Left hindlimb (tissue), 1 donor: ENCODE data around the gene KAT7.

Experiments
- DNase-seq: peaks from one replicate; pipeline ENCODE4 v3.0.0-alpha.2; 2018

The KAT7 gene

DNA sequence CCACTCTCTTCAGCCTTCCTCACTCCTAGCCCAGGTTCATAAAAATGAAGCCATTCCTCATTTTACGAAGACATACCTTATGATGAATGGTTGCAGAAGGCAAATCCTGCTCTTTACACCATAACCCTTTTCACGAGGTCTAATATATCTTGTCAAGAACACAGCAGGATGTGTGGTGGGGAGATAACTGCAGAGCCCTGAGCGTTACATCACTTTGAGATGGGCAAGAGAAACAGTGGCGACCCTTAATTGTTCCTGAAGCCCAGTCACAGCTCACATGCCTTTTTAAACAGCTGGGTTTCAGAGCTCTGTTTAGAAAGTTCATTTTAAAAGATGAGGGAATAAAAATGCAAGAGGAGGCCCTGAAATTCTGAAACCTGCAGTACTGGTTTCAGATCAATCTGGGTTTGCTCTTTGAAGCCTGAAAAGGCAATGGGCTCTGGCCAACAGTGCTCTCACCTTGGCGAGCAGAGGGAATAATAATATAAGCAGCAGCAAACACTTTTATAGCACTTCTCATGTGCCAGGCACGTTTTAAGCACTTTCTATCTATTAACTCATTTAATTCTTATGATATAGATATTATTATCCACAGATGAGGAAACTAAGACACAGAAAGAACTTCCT is 27.4 kb upstream of the KAT7 start:
- DNase-seq = no peak

DNA sequence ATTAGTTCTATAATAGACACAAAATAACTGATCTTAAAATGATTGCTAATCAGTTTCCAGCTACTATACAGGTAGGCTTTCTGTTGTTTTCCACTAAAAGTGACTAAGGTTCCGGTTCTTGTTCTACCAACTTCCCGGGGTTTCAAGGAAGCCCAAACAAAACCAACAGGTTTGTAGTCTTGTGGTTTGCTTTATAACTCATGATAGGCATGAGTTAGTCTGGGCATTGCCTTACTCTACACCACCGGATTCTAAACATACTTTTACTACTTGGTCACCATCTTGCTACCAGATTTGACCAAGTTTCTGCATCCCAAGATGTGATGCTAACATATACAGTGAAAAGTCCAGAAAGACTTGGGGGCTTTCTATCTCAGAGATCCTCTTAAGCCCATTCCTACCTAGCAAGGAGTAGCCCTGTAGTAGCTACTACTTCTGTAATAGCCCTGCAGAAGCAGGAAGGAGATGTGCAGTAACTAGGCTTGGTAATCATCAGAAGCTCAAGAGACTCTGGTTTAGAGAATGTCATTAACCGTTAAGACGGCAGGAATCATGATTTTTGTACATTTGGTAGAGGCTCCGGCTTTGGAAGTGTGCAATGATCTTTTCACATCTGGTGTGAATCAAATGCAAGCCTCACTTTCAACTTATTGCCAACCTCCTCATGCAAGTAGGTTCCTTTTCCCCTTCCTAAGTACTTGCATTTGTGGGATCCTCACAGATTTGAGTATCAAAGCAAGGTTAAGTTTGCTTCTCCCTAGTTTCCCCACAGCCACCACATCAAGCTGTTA is 26.1 kb upstream of the KAT7 start:
- no peak for DNase-seq

DNA sequence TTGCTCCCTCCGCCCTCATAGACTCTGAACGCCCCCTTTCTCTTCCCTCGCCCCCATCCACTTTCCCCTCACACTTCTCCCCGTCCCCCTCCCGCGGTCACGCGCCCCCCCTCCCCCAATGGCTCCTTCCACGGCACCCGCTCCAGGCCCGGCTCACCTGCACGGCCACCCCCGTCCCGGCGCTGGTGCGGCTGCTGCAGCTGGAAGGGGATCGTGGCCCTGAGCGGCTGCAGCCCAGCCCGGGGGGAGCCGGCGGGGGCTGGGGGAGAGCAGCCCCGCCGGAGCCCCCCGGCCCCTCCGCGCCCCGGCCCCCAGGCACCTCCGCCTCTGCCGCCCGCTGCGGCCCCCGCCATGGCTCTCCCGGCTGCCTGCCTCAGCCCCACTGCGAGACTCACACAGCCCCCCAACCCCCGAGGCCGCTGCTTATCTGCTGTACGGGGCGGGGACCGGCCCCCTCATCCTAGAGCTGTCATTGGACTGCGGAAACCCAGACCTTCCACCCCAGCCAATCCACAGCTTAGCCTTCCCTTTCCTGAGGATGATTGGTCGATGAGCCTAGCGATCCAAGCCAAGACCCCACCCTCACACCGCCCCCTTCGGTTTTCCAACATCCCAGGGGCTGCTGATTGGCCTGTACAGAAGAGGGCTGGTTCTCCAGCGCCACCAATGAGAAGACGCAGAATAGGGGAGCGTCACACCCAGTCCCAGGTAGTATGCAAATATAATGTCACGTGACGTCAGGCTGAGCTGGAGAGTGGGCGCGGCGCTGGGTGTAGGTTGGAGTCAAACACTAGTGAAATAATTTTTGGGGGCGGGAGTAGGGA is 24.5 kb upstream of the KAT7 start, which contains the start of gene FAM117A:
Gene FAM117A (minus strand): TSS at position 397 of the 824 bp plus-strand sequence. CDS start 44 bp downstream, at position 353.
- peak; percentile 98 for DNase-seq

DNA sequence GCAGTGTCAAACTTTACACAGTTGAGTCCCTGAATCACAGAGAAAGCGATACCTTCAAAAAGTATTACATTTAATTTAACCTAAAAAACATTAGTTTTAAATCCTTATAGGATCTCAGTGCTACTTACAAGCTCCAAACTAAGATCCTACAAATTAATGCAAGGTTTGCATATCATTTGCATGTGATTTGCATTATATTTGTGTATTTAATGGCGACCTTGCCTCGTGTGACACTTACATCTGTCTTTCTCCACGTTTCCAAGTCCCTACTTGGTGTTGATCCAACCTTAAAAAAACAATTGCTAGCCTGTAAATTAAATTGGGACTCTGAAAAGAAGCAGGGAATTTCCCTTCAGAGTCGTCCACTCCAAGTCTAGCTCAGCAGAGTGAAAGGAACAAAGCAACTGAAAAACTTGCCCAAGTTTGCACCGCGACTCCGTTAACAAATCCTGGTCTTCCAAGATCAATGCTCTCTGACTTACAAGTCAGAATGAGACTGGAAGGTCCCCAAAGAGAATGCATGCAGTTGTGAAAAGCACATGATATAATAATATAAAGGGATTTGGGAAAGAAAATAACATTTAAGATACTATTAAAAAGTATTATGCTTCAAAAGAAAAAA is 23.8 kb upstream of the KAT7 start:
- no peak for DNase-seq

DNA sequence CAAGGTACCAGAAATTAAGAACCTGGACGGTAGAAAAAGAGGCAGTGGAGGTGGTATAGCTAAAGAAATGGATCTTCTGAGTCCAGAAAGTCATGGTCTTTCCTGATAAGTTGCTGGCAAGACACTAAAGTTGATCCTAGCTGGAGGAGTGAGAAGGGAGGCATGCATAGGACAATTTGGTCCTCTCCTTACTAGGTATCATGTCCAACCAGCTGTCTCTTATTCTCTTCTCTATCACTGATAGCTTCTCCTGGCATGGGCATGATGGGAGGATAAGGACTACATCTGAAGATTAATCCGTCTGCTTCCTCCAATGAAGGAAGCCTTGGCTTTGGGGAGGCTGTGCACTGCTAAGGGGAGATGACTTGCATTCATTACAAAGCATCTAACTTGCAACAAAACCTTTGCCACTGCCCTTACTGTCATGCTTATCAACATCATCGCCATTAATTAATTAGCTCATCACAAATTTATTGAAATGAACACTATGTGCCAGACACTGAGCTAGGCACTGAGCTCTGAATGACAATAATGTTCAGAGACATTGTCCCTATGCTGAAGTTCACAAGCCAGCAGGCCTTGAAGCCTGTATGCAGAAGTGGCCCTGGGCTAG is 21.5 kb upstream of the KAT7 start:
- no peak for DNase-seq

DNA sequence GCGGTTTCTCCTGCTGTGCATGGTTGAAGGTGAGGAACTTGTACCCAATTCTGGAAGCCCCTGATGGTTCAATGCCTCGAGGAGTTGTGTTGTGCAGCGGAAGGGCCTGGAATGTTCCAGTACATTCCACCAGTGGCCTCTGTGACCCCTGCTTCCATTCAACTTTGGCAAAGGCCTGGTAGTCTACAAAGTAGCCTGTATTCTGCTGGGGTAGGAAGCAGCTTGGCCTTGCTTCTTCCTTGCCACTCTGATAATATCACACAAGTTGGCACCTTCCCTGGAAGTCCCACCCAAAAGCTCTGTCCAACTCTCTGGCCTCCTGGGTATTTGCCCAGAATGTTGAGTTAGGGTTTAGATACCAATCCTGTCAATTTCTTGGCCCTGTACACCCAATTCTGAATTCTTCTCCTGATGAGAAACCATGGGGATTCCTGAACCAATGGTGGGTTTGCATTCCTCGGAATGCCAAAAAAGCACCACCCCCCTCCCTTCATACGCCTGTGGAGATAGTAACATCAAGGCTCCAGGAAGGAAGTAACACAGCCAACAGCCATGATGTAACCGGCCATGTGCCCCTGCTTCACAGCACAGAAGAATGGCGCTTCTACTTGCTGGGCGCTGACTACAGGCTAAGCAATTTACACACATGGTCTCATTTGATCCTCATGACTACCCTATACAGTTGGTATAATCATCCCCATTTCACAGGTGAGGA is 12.8 kb upstream of the KAT7 start:
- DNase-seq = no peak

DNA sequence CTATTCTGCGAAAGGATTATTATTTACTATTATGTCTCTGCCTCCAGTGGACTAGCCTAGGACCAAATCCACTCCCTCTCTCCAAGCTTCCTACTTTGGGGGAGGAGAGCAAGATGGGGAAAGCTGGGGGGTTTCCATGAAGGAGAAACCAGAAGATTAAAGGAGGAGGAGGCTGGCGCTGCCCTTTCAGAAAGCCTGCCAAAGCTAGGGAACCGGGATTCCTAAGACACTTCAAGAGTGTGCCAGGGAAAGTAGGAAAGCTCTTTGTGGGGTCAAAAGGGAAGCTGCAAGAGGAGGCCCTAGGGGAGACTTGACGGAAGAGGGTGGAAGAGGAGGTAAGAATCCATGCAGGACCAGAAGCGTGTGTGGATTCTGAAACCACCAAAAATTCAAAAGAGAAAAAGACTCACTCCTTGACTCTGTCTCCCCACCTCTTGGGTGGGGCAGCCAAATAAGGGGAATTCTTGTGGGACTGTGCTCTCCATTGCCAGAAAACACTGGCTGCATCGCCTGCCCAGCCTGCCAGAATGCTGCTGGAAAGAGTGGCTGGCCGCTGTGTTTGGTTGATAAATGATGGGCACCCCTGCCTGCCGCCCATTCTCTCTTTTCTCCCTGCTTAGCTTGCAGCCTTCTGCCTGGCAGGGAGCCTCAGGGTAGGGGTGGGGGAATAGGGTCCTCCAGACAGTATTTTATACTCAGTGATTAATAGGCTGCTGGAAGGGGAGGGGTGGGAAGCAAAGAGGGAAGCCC is 11.8 kb upstream of the KAT7 start:
- DNase-seq = peak; percentile 39

DNA sequence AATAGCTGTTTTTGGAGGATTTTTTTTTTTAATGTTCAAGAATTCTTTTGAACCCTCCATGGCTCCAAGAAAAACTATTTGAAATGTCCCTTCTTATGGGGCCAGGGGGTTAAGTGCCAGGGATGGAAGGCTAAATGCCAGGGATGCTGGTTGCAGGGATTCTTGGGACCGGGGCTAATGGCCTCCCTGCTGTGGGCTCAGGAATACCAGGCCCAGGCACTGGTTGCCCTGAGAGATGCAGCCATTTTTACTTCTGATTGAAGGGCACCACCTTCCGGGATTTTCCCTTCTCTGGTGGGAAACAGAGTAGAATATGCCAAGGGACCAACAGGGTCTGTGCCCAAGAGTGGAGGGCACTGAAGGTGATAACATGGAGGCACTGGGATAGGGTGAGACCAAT is 10.9 kb upstream of the KAT7 start:
- no peak for DNase-seq

DNA sequence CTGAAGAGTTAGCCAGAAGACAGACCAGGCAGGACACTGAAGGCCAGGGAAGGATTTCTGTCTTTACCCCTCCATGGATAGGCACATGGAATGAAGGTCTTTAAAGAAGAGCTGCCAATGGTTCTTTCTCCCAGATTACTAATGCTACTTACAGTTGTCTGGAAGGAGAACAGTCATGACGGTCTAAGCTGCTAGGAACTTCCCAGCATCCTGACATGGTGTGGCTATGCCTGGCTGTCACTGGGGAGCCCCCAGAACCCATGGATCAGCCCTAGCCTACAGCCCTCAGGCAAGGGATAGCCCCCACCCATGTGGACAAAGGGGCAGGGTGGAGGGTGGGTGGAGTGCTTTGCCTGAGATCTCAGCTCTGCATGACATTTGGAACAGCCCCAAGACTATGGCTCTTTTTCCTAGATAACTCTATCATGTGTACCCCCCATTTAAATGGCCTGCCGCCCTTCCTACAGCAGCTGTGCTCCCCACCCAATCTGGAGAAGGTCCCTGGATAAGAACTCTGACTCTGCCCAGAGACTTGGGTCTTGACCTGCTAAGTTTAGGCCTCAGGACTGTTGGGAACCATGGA is 9.2 kb upstream of the KAT7 start:
- no peak for DNase-seq

DNA sequence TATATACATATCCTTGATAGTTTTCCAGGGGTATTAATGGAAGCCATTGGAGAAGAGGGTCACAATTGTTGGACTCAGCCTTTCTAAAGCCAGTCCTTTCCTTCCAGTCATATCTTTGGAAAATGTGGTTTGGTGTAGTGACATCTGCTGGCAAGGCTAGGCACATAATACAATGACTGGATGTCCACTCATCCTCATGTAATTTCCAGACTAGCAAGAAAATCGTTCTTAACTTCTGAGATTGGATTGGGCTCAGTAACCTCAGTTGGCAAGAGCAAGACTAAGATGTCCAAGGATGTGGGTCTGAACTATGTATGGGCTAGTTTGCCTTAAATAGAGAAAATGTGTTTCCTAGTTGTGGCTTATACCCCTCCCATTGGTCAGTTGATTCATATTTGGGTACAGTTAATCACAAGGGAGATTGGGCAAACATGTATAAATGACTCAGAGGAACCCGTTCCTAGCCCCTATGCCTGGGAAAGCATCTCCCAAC is 8.7 kb upstream of the KAT7 start:
- DNase-seq = peak; percentile 44

DNA sequence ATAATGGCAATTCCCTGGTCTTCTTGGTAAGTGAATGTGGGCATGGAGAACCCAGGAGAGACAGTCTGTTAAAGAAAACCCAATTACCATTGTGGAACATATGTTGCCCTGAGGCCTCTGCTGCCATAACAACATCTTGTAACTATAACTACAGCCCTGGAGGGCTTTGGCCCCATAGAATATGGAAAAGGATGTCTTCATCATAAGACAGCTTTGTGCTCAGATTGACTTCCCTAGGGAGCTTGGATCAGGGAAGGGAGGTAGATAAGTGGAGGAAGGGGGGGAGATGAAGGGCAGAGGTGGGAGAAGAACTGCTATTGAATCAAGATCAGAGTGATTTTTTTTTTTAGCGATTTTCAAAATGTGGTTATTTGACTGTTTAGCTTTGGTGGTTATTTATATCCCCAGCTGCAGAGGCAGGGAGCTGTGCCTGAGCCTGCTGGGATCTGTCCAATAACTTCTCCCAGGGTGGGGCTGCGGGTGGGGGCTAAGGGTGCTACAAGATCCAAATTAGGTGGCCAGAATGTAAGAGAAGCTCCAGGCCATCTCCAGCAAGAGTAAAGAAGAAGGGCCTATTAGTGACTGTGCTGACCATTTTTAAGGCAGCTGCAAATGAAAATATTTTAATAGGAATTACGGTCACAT is 5.3 kb upstream of the KAT7 start:
- no peak for DNase-seq

DNA sequence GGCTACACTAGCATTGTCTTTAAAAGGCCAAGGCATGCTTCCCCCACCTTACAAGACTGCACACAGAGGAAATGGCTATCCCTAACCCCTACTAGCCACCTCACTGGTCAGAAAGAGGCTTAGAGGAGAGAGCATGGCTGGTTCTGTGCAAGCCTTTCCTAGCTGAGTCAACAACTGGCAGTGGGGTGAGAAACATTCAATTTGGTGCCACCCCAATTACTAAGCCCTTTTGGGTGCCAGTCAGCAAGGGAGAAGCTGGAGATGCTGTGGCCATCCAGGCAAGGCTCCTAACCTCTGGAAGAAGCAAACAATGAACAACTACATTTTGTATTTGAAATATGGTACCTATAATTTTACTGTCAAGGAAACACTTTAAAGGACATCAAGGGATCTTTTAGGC is 4.7 kb upstream of the KAT7 start:
- DNase-seq = no peak

DNA sequence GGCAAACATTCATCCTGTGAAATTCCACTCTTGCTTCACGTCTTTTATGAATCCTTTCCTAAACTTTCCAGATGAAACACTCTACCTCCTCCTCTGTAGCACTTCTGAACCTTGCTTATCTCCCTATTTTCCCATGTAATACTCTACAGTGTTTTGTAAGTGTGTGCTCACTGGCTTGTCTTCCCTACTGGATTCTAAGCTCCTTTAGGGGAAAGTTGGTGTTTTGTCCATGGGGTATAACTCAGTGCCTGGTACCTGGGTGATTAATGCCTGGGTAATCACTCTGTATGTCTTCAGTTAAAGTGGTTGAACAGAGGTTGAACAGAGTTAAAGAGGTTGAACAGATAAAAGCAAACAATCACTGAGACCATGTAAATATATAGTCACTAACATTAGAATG is 3.8 kb upstream of the KAT7 start:
- no peak for DNase-seq

DNA sequence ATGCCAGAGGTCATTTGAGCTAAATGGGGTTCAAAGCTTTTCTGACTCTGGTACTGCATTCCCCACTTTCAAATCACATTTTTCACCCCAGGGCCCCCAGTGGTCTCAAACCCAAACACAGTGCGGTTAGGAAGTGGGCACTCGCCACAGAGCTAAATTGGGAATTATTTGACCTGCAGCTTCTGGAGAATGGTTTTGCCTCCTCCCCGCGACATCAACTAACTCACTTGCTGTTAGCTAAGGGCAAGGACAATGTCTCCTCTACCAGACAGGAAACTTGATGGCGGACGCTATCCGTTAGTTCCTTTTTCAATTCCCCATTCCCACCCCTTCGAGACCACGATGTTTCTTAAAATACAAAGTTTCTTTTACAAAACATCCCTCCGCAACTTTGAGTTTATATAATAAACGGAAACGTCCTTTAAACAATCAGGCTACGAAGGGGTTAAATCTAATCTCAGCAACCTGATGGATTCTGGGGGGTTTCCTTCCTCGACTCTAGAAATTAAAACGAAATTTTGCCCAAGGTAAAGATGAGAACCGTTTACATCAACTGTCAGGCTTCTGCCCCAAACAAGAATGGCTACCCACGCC is 500 bp upstream of the KAT7 start:
- DNase-seq = peak; percentile 40

DNA sequence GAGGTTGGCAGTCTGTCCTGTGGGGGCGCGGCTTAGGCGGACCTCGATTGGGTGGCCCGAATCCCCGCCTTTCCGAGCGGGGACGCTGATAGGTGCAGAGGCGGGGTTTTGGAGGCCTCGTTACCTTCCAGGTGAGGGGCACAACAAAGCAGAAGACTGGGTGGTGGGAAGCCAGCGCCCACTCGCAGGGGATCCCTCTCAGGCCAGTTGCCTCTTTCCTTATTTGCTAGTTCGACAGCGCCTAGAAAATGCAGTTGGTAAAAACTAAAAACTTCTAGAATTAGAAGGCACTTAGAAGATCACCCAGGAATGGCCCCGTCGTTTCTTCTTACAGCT is 730 bp downstream of the KAT7 start:
- DNase-seq = no peak

DNA sequence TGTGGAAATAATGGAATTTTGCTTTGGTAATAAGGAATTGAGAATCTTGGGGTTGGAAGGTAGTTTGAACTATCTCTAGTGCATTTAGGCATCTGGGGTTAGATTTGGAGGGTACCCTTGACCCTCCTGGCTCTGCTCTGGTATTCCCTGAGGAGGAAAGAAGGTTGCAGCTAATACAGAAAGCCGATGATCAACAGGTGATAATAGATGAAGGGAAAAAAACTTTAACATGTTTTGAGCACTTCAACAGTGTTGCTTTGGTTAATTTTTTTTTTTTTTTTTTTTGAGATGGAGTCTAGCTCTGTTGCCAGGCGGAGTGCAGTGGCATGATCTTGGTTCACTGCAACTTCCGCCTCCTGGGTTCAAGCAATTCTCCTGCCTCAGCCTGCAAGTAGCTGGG is 4.8 kb downstream of the KAT7 start:
- no peak for DNase-seq

DNA sequence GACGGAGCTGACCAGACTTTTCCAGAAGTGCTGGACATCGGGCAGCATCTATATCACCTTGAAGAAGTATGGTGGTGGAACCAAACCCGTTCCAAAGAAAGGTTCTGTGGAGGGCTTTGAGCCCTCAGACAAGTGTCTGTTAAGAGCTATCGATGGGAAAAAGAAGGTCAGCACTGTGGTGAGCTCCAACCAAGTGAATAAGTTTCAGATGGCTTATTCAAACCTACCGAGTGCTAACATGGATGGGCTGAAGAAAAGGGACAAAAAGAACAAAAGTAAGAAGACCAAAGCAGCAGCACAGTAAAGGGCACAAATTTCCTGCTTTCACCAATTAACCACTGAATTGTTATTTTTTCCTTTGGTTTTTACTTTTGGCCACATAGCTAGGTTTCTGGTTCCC is 6.9 kb downstream of the KAT7 start:
- DNase-seq = no peak

DNA sequence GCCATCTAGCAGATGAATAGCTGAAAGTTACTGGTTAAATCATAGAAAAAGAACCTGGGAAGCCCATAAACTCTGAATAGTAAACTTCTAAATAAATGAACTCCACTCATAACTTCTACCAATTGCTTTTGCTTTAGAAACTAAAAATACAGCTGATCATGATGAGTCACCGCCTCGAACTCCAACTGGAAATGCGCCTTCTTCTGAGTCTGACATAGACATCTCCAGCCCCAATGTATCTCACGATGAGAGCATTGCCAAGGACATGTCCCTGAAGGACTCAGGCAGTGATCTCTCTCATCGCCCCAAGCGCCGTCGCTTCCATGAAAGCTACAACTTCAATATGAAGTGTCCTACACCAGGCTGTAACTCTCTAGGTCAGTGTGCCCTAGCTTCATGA is 9.7 kb downstream of the KAT7 start:
- no peak for DNase-seq

DNA sequence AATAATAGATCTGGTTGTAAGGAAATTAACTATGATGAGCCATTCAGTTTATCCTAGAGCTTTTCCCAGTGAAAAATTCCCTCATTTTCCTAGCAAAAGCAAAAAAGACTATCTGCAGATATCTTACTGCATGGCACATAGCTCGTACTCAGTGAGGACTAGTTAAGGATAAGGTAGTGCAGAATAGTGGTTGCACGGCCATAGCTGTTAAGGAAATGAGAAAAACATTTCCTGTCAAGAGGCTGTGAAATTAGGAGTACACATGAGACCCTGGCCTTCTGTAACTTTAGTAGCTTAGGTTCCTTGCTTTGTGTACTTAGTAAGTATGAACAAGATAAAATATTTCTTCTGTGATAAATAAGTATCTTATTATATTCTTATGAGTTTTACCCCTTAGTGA is 10.3 kb downstream of the KAT7 start:
- DNase-seq = no peak

DNA sequence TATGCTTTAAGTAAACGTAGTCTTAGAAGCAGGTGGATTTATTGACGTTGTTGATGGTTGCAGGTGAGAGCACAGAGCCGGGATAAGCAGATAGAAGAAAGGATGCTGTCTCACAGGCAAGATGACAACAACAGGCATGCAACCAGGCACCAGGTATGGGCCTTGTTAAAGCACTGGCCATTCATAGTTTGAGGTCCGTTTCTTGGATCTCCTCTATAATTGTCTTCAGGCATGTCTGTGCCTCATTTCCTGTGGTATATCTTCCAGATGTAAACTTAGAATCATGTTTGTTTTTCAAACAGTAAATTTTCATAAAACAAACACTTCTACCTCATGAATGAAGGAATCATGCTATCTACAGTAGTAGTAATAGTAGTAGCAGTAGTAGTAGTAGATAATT is 20.6 kb downstream of the KAT7 start:
- DNase-seq = no peak
